ENCODE data around the gene CKAP5. TPM values are rescaled to one million over a fixed set of nuclear protein-coding genes. Genes with fewer than 3 reads are reported as not detected.

The CKAP5 gene
- total RNA-seq, 1 donor from 2014 or later: 78.8 TPM

- TF ChIP-seq CTCF (IDR thresholded peaks at IDR 0.05; ENCODE audit: borderline replicate concordance): no peak
- intact Hi-C loops (cut with micrococcal nuclease): no loop called here
Measured at GRCh38 chr11:46868912-46869311, 22.8 kb upstream of the CKAP5 start.

GRCh38 chr11:46865340-46865739, 19.3 kb upstream of the CKAP5 start:
- intact Hi-C loops (cut with micrococcal nuclease): no loop called here
- H3K36me3 ChIP-seq: peaks cover 62% of the 10 kb centered on the region
- no peaks in the 10 kb centered on the region for H3K4me1 ChIP-seq
- TF ChIP-seq CTCF (IDR thresholded peaks at IDR 0.05; ENCODE audit: borderline replicate concordance): no peak
- no peak overlapping the region for H3K4me3 ChIP-seq
- DNase-seq: no peak
- H3K27ac ChIP-seq (replicated peaks): no peak overlapping the region
- H3K9me3 ChIP-seq (replicated peaks): no peaks in the 10 kb centered on the region
- H3K27me3 ChIP-seq (ENCODE audit: low read depth): no peaks in the 10 kb centered on the region

More at GRCh38 chr11:46868912-46869311, 22.8 kb upstream of the CKAP5 start:
- Histone ChIP-seq H3K27ac (replicated peaks) (no peak overlapping the region), H3K4me3 (no peak overlapping the region), H3K27me3 (ENCODE audit: low read depth) (no peaks in the 10 kb centered on the region), H3K36me3 (peaks cover 73% of the 10 kb centered on the region), H3K4me1 (no peaks in the 10 kb centered on the region), H3K9me3 (replicated peaks) (no peaks in the 10 kb centered on the region)
- DNase-seq: no peak

- Histone ChIP-seq H3K27ac (replicated peaks) (no peak overlapping the region), H3K36me3 (peaks cover 32% of the 10 kb centered on the region), H3K4me1 (no peaks in the 10 kb centered on the region), H3K9me3 (replicated peaks) (no peaks in the 10 kb centered on the region), H3K4me3 (no peak overlapping the region), H3K27me3 (ENCODE audit: low read depth) (no peaks in the 10 kb centered on the region)
- TF ChIP-seq CTCF (IDR thresholded peaks at IDR 0.05; ENCODE audit: borderline replicate concordance): no peak
- DNase-seq: no peak
- intact Hi-C loops (cut with micrococcal nuclease): no loop called here
Measured at GRCh38 chr11:46860218-46860617, 14.1 kb upstream of the CKAP5 start.

GRCh38 chr11:46858920-46859546, 13.0 kb upstream of the CKAP5 start:
- Histone ChIP-seq H3K4me1 (no peaks in the 10 kb centered on the region), H3K4me3 (no peak overlapping the region), H3K36me3 (peaks cover 32% of the 10 kb centered on the region), H3K9me3 (replicated peaks) (no peaks in the 10 kb centered on the region), H3K27me3 (ENCODE audit: low read depth) (no peaks in the 10 kb centered on the region), H3K27ac (replicated peaks) (no peak overlapping the region)
- no peak for DNase-seq
- intact Hi-C loops (cut with micrococcal nuclease): no loop called here
- no peak for TF ChIP-seq CTCF (IDR thresholded peaks at IDR 0.05; ENCODE audit: borderline replicate concordance)

GRCh38 chr11:46857666-46858065, 11.6 kb upstream of the CKAP5 start:
- Histone ChIP-seq H3K9me3 (replicated peaks) (no peaks in the 10 kb centered on the region), H3K36me3 (peaks cover 19% of the 10 kb centered on the region), H3K4me3 (no peak overlapping the region), H3K27ac (replicated peaks) (peak overlapping the region; percentile 41), H3K27me3 (ENCODE audit: low read depth) (no peaks in the 10 kb centered on the region), H3K4me1 (no peaks in the 10 kb centered on the region)
- no peak for DNase-seq
- TF ChIP-seq CTCF (IDR thresholded peaks at IDR 0.05; ENCODE audit: borderline replicate concordance): no peak
- intact Hi-C loops (cut with micrococcal nuclease): no loop called here

All from left ventricle myocardium inferior (tissue), 1 donor.